Smooth muscle cell (in vitro differentiated cells): ENCODE data around the gene KLHL17. TPM values are rescaled to one million over a fixed set of nuclear protein-coding genes. Genes with fewer than 3 reads are reported as not detected.
A peak's percentile ranks its signal among the peaks of the same experiment; 100 is the strongest.

Experiments used
- DNase-seq: peaks from one replicate; lab custom pipeline; 2025; ENCODE audit not compliant: unreplicated experiment; lab: John Stamatoyannopoulos, UW
- H2AFZ ChIP-seq: fragments of 200-600 bp; sonication (generic); 2 replicates; pipeline ENCODE4 v1.6.0; 2016; ENCODE audit warnings: antibody characterized with exemption, low read depth, mild to moderate bottlenecking
- H3F3A ChIP-seq: fragments of 200-600 bp; sonication (generic); 2 replicates; pipeline ENCODE4 v1.6.0; 2017; ENCODE audit warnings: antibody characterized with exemption, low read depth
- H3K27ac ChIP-seq: fragments of 200-600 bp; sonication (generic); 2 replicates; pipeline ENCODE4 v1.5.1; 2016; ENCODE audit warnings: low read depth, mild to moderate bottlenecking
- H3K27me3 ChIP-seq: fragments of 200-600 bp; sonication (generic); 2 replicates; pipeline ENCODE4 v1.6.1; 2016; ENCODE audit warnings: low read depth, mild to moderate bottlenecking
- H3K36me3 ChIP-seq: fragments of 200-600 bp; sonication (generic); 2 replicates; pipeline ENCODE4 v1.5.1; 2016; ENCODE audit warnings: low read depth
- H3K4me1 ChIP-seq: fragments of 200-600 bp; sonication (generic); 2 replicates; pipeline ENCODE4 v1.5.1; 2016; ENCODE audit warnings: low read depth
- H3K4me2 ChIP-seq: fragments of 200-600 bp; sonication (generic); 2 replicates; pipeline ENCODE4 v1.6.0; 2016; ENCODE audit warnings: mild to moderate bottlenecking
- H3K4me3 ChIP-seq: fragments of 200-600 bp; sonication (generic); 2 replicates; pipeline ENCODE4 v1.5.1; 2016; ENCODE audit warnings: mild to moderate bottlenecking
- H3K79me2 ChIP-seq: fragments of 200-600 bp; sonication (generic); 2 replicates; pipeline ENCODE4 v1.6.0; 2016; ENCODE audit warnings: low read depth, mild to moderate bottlenecking
- H3K9ac ChIP-seq: fragments of 200-600 bp; sonication (generic); 2 replicates; pipeline ENCODE4 v1.6.0; 2016; ENCODE audit warnings: low read depth
- H3K9me3 ChIP-seq: fragments of 200-600 bp; sonication (generic); replicated peaks from 2 replicates; pipeline ENCODE4 v1.5.1; 2016; ENCODE audit warnings: low read depth
- H4K20me1 ChIP-seq: fragments of 200-600 bp; sonication (generic); 2 replicates; pipeline ENCODE4 v1.6.0; 2016; ENCODE audit warnings: low read depth
- WGBS: methylation state at CpG from one replicate; pipeline ENCODE4 v1.1.7; 2016; ENCODE audit warnings: low lambda C conversion rate; 5-methylcytosine and 5-hydroxymethylcytosine counted together
- polyA plus RNA-seq: library from polyadenylated mRNA; unstranded; fragments of >200 nt; fragmentation: Nextera tagmentation; extraction: Ambion mirVana; gene quantifications from 2 replicates; pipeline ENCODE4 v1.2.1, GENCODE V29; 2016
- total RNA-seq: library from RNA; depleted of rRNA; stranded (reverse); fragments of >200 nt; gene quantifications from 2 replicates; pipeline ENCODE4 v1.2.3, GENCODE V29; 2014
- TF ChIP-seq, protein P1 (sequence below): fragments of 200-600 bp; sonication (generic); IDR thresholded peaks from 2 replicates; pipeline ENCODE4 v1.5.1; 2017; ENCODE audit warnings: borderline replicate concordance, mild to moderate bottlenecking, antibody characterized with exemption; ENCODE audit not compliant: insufficient read depth, poor library complexity, severe bottlenecking

Gene KLHL17
- total and polyA plus RNA-seq, 2 experiments from 2014 or later, result 10.2 to 29.9 TPM

DNA sequence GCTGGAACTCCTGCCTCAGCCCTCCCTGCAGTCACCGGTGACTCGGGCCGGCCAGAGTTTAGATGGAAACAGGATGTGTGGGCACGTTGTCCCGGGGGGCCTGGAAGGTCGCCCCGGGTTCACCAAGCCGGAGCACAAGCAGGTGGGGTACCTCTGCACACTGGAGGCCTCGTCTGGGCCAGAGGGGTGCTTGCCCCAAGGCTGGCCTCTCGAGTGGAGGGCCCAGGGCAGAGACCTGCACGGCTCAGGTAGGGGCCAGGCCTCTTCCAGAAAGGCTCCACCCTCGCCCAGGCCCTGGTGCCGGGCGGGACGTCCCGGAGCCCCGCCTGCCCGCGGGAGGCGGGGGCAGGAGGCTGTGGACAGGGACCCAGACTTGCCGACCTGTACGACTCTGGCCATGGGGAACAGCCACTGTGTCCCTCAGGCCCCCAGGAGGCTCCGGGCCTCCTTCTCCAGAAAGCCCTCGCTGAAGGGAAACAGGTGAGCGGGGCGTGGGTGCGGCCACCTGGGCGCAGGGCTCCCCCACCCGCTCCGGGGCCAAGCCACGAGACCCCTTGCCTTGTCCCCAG lies 5.8 kb downstream of the KLHL17 start, which contains the start of gene PLEKHN1:
Gene PLEKHN1, plus strand, starts transcription at position 348 of the 569 bp plus-strand sequence. Its CDS starts 50 bp downstream, at position 398.
- no peaks in the 10 kb centered on the region for H3K36me3 ChIP-seq
- peak within 1 kb of the TSS; percentile 88 for H3K9ac ChIP-seq
- TF ChIP-seq, protein P1, sequence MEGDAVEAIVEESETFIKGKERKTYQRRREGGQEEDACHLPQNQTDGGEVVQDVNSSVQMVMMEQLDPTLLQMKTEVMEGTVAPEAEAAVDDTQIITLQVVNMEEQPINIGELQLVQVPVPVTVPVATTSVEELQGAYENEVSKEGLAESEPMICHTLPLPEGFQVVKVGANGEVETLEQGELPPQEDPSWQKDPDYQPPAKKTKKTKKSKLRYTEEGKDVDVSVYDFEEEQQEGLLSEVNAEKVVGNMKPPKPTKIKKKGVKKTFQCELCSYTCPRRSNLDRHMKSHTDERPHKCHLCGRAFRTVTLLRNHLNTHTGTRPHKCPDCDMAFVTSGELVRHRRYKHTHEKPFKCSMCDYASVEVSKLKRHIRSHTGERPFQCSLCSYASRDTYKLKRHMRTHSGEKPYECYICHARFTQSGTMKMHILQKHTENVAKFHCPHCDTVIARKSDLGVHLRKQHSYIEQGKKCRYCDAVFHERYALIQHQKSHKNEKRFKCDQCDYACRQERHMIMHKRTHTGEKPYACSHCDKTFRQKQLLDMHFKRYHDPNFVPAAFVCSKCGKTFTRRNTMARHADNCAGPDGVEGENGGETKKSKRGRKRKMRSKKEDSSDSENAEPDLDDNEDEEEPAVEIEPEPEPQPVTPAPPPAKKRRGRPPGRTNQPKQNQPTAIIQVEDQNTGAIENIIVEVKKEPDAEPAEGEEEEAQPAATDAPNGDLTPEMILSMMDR, result no peak
- H2AFZ ChIP-seq, result peak within 1 kb of the TSS; percentile 84
- H3K4me2 ChIP-seq, result peak within 1 kb of the TSS; percentile 85
- H3K79me2 ChIP-seq, result no peaks in the 10 kb centered on the region
- peak within 1 kb of the TSS; percentile 60 for H3K4me3 ChIP-seq
- no peaks in the 10 kb centered on the region for H3K9me3 ChIP-seq
- H3K27me3 ChIP-seq, result peaks cover 9% of the 10 kb centered on the region
- H4K20me1 ChIP-seq, result no peaks in the 10 kb centered on the region
- H3K4me1 ChIP-seq, result peaks cover 7% of the 10 kb centered on the region
- H3K27ac ChIP-seq, result peak within 1 kb of the TSS; percentile 93
- no peaks in the 10 kb centered on the region for H3F3A ChIP-seq
- 11% methylated on average over 29 of the region's 31 CpGs for WGBS
- no peak for DNase-seq

- peak; percentile 63 for DNase-seq
Measured at GRCh38 chr1:966704-967300, 6.4 kb downstream of the KLHL17 start.

GRCh38 chr1:967466-968343 lies 7.3 kb downstream of the KLHL17 start:
- WGBS, result 83% methylated on average over 23 of the region's 23 CpGs
- DNase-seq, result no peak
- peak overlapping the region; percentile 85 for H3K4me2 ChIP-seq
- no peak overlapping the region for H3K9ac ChIP-seq
- TF ChIP-seq, protein P1, result no peak
- H3K4me3 ChIP-seq, result peak overlapping the region; percentile 60
- peaks cover 9% of the 10 kb centered on the region for H3K27me3 ChIP-seq
- H4K20me1 ChIP-seq, result no peaks in the 10 kb centered on the region
- no peaks in the 10 kb centered on the region for H3K36me3 ChIP-seq
- H3K79me2 ChIP-seq, result no peaks in the 10 kb centered on the region
- H3K4me1 ChIP-seq, result peaks cover 7% of the 10 kb centered on the region
- no peaks in the 10 kb centered on the region for H3F3A ChIP-seq
- no peak overlapping the region for H3K27ac ChIP-seq
- no peaks in the 10 kb centered on the region for H3K9me3 ChIP-seq
- H2AFZ ChIP-seq, result no peak overlapping the region

More at GRCh38 chr1:966704-967300, 6.4 kb downstream of the KLHL17 start:
- TF ChIP-seq, protein P1, result no peak
- H4K20me1 ChIP-seq, result no peaks in the 10 kb centered on the region
- peaks cover 7% of the 10 kb centered on the region for H3K4me1 ChIP-seq
- peak overlapping the region; percentile 93 for H3K27ac ChIP-seq
- peak overlapping the region; percentile 84 for H2AFZ ChIP-seq
- peak overlapping the region; percentile 88 for H3K9ac ChIP-seq
- H3K4me3 ChIP-seq, result peak overlapping the region; percentile 60
- no peaks in the 10 kb centered on the region for H3K9me3 ChIP-seq
- no peaks in the 10 kb centered on the region for H3K36me3 ChIP-seq
- H3K79me2 ChIP-seq, result no peaks in the 10 kb centered on the region
- H3K27me3 ChIP-seq, result peaks cover 9% of the 10 kb centered on the region
- peak overlapping the region; percentile 85 for H3K4me2 ChIP-seq
- 4% methylated on average over 51 of the region's 60 CpGs for WGBS
- no peaks in the 10 kb centered on the region for H3F3A ChIP-seq
